NCI-H2227 (cell line): ENCODE data around the gene TTC23L.

ENCODE experiments used
- DNase-seq: peaks from one replicate; lab custom pipeline; 2025; ENCODE audit not compliant: unreplicated experiment; lab: John Stamatoyannopoulos, UW

Gene TTC23L

GRCh38 chr5:34833090-34833489, 5.9 kb upstream of the TTC23L start:
- DNase-seq: no peak

GRCh38 chr5:34833976-34834793, 4.8 kb upstream of the TTC23L start:
- peak; percentile 20 for DNase-seq

GRCh38 chr5:34834794-34835089, 4.2 kb upstream of the TTC23L start:
- no peak for DNase-seq

- DNase-seq: no peak
Measured at GRCh38 chr5:34835664-34836063, 3.3 kb upstream of the TTC23L start.

GRCh38 chr5:34841816-34842215, 2.9 kb downstream of the TTC23L start:
- DNase-seq: no peak

GRCh38 chr5:34842554-34842953, 3.6 kb downstream of the TTC23L start:
- DNase-seq: no peak

GRCh38 chr5:34843497-34843896, 4.5 kb downstream of the TTC23L start:
- DNase-seq: no peak

- no peak for DNase-seq
Measured at GRCh38 chr5:34844106-34844505, 5.1 kb downstream of the TTC23L start.

GRCh38 chr5:34844999-34845398, 6.0 kb downstream of the TTC23L start:
- DNase-seq: no peak

- DNase-seq: no peak
Measured at GRCh38 chr5:34847056-34847455, 8.1 kb downstream of the TTC23L start.

- no peak for DNase-seq
Measured at GRCh38 chr5:34847552-34847951, 8.6 kb downstream of the TTC23L start.

GRCh38 chr5:34848230-34848629, 9.3 kb downstream of the TTC23L start:
- no peak for DNase-seq

- no peak for DNase-seq
Measured at GRCh38 chr5:34849253-34849652, 10.3 kb downstream of the TTC23L start.

GRCh38 chr5:34854459-34855174, 15.7 kb downstream of the TTC23L start:
- DNase-seq: peak; percentile 64

GRCh38 chr5:34857161-34857560, 18.2 kb downstream of the TTC23L start:
- DNase-seq: no peak

GRCh38 chr5:34857894-34858293, 18.9 kb downstream of the TTC23L start:
- DNase-seq: no peak

GRCh38 chr5:34858790-34859189, 19.8 kb downstream of the TTC23L start:
- DNase-seq: no peak

- DNase-seq: no peak
Measured at GRCh38 chr5:34859253-34859652, 20.3 kb downstream of the TTC23L start.

GRCh38 chr5:34863946-34864345, 25.0 kb downstream of the TTC23L start:
- no peak for DNase-seq

- DNase-seq: no peak
Measured at GRCh38 chr5:34865091-34865490, 26.1 kb downstream of the TTC23L start.

GRCh38 chr5:34866989-34867471, 28.1 kb downstream of the TTC23L start:
- DNase-seq: no peak

- DNase-seq: no peak
Measured at GRCh38 chr5:34867660-34868059, 28.7 kb downstream of the TTC23L start.
